ENCODE data around the gene ADAMTS12. TPM values are rescaled to one million over a fixed set of nuclear protein-coding genes. Genes with fewer than 3 reads are reported as not detected.

The ADAMTS12 gene
- polyA plus RNA-seq, 1 donor (not counting 4 experiments of a cell fraction or from before 2014, with no cell fraction given): 0.49 TPM

- no peak for FAIRE-seq
- DNase-seq (ENCODE audit: low read depth, low spot score): no peak
- H3K4me2 ChIP-seq (ENCODE audit: control insufficient read depth, extremely low read depth, insufficient read depth, low read depth, low read length): no peak overlapping the region
- H3K9me1 ChIP-seq (ENCODE audit: control insufficient read depth, extremely low read depth, insufficient read depth, low read length): no peaks in the 10 kb centered on the region
- TF ChIP-seq CTCF (optimal IDR thresholded peaks at IDR 0.05 in 1 of 3, IDR thresholded peaks at IDR 0.05 in 1 of 3, conservative IDR thresholded peaks at IDR 0.05 in 1 of 3; ENCODE audit: extremely low read depth in 1 of 3, insufficient read depth in 2 of 3, low read length in 3 of 3): no peak
- TF ChIP-seq EZH2 (IDR thresholded peaks at IDR 0.05; ENCODE audit: low read length): no peak
- H3K9me3 ChIP-seq (ENCODE audit: control insufficient read depth, low read depth, low read length): no peaks in the 10 kb centered on the region
- no peaks in the 10 kb centered on the region for H3K27me3 ChIP-seq (ENCODE audit: control insufficient read depth, extremely low read depth, insufficient read depth, low read length)
- H3K4me3 ChIP-seq (ENCODE audit: control insufficient read depth in 2 of 3, extremely low read depth in 1 of 3, insufficient read depth in 2 of 3, low read depth in 1 of 3, low read length in 3 of 3): no peak overlapping the region
- no peaks in the 10 kb centered on the region for H3K36me3 ChIP-seq (ENCODE audit: control insufficient read depth in 2 of 2, extremely low read depth in 1 of 2, insufficient read depth in 2 of 2, low read length in 2 of 2)
- H3K9ac ChIP-seq (ENCODE audit: control insufficient read depth, extremely low read depth, insufficient read depth, low read length): no peak overlapping the region
- no peaks in the 10 kb centered on the region for H3K79me2 ChIP-seq (ENCODE audit: control insufficient read depth, insufficient read depth, low read length)
- no peaks in the 10 kb centered on the region for H3K4me1 ChIP-seq (ENCODE audit: control insufficient read depth, extremely low read depth, insufficient read depth, low read length)
- H4K20me1 ChIP-seq (ENCODE audit: control insufficient read depth, extremely low read depth, insufficient read depth, low read length): no peaks in the 10 kb centered on the region
- H2AFZ ChIP-seq (ENCODE audit: control insufficient read depth, low read length): no peak overlapping the region
- H3K27ac ChIP-seq (ENCODE audit: control insufficient read depth, insufficient read depth, low read length): no peak overlapping the region
- dilution Hi-C loops (cut with MboI; ENCODE audit: extremely low pct_ligation_motif_present, low sequenced_read_pairs): no loop called here
Observed at GRCh38 chr5:33629999-33630398, 261.8 kb downstream of the ADAMTS12 start.

- TF ChIP-seq CTCF (optimal IDR thresholded peaks at IDR 0.05 in 1 of 3, IDR thresholded peaks at IDR 0.05 in 1 of 3, conservative IDR thresholded peaks at IDR 0.05 in 1 of 3; ENCODE audit: extremely low read depth in 1 of 3, insufficient read depth in 2 of 3, low read length in 3 of 3) (no peak), EZH2 (IDR thresholded peaks at IDR 0.05; ENCODE audit: low read length) (no peak)
- no peaks in the 10 kb centered on the region for H3K27me3 ChIP-seq (ENCODE audit: control insufficient read depth, extremely low read depth, insufficient read depth, low read length)
- no peaks in the 10 kb centered on the region for H3K4me1 ChIP-seq (ENCODE audit: control insufficient read depth, extremely low read depth, insufficient read depth, low read length)
- H3K9me3 ChIP-seq (ENCODE audit: control insufficient read depth, low read depth, low read length): no peaks in the 10 kb centered on the region
- H3K36me3 ChIP-seq (ENCODE audit: control insufficient read depth in 2 of 2, extremely low read depth in 1 of 2, insufficient read depth in 2 of 2, low read length in 2 of 2): no peaks in the 10 kb centered on the region
- dilution Hi-C loops (cut with MboI; ENCODE audit: extremely low pct_ligation_motif_present, low sequenced_read_pairs): no loop called here
- H3K9me1 ChIP-seq (ENCODE audit: control insufficient read depth, extremely low read depth, insufficient read depth, low read length): no peaks in the 10 kb centered on the region
- no peak overlapping the region for H3K4me2 ChIP-seq (ENCODE audit: control insufficient read depth, extremely low read depth, insufficient read depth, low read depth, low read length)
- H3K79me2 ChIP-seq (ENCODE audit: control insufficient read depth, insufficient read depth, low read length): no peaks in the 10 kb centered on the region
- DNase-seq (ENCODE audit: low read depth, low spot score) (no peak), FAIRE-seq (no peak)
- H3K27ac ChIP-seq (ENCODE audit: control insufficient read depth, insufficient read depth, low read length): no peak overlapping the region
- no peak overlapping the region for H3K9ac ChIP-seq (ENCODE audit: control insufficient read depth, extremely low read depth, insufficient read depth, low read length)
- no peak overlapping the region for H3K4me3 ChIP-seq (ENCODE audit: control insufficient read depth in 2 of 3, extremely low read depth in 1 of 3, insufficient read depth in 2 of 3, low read depth in 1 of 3, low read length in 3 of 3)
- no peaks in the 10 kb centered on the region for H4K20me1 ChIP-seq (ENCODE audit: control insufficient read depth, extremely low read depth, insufficient read depth, low read length)
- H2AFZ ChIP-seq (ENCODE audit: control insufficient read depth, low read length): no peak overlapping the region
Observed at GRCh38 chr5:33628796-33629195, 263.0 kb downstream of the ADAMTS12 start.
